SK-N-MC (cell line): Measurements from ENCODE around the gene HLA-A.

ENCODE experiments used
- EZH2 ChIP-seq: fragments of 200-600 bp; sonication (generic); IDR thresholded peaks from one replicate; pipeline ENCODE4 v1.6.1; 2017; ENCODE audit warnings: antibody characterized with exemption
- FOXP2 ChIP-seq: optimal IDR thresholded peaks from 2 replicates; pipeline ENCODE3; 2011; ENCODE audit warnings: mild to moderate bottlenecking, moderate library complexity; ENCODE audit not compliant: insufficient read depth; ENCODE audit errors: extremely low read length, control extremely low read depth
- POLR2AphosphoS5 ChIP-seq: IDR thresholded peaks from 2 replicates; pipeline ENCODE4 v1.6.1; 2012; ENCODE audit warnings: mild to moderate bottlenecking, low read depth, low read length, borderline replicate concordance

- TF ChIP-seq EZH2, result no peak
- no peak for TF ChIP-seq POLR2AphosphoS5
- TF ChIP-seq FOXP2, result no peak
These were observed 38.2 kb downstream of the HLA-A start for GRCh38 chr6:29980511-29980910.
